Tibial nerve (tissue), 4 donors: ENCODE data around the gene KIF21B.

ENCODE experiments used
- CTCF ChIP-seq, 5 experiments: fragments of 200-600 bp in 3 of 5; fragments of 450-650 bp in 2 of 5; sonication (generic) in 3 of 5; IDR thresholded peaks; one replicate each; pipeline ENCODE4 v1.5.1; 2016 to 2019; ENCODE audit warnings: antibody characterized with exemption in 5 of 5, mild to moderate bottlenecking in 3 of 5, moderate library complexity in 2 of 5
- EP300 ChIP-seq, 2 donors: sonication (generic); formaldehyde crosslinking; IDR thresholded peaks; one replicate each; pipeline ENCODE4 v1.6.1; 2017; ENCODE audit warnings: antibody characterized with exemption in 2 of 2, mild to moderate bottlenecking in 1 of 2
- POLR2A ChIP-seq, 2 donors: fragments of 450-650 bp; IDR thresholded peaks; one replicate each; pipeline ENCODE4 v1.6.1; 2017; ENCODE audit warnings: antibody characterized with exemption in 2 of 2, mild to moderate bottlenecking in 2 of 2, moderate library complexity in 2 of 2

DNA sequence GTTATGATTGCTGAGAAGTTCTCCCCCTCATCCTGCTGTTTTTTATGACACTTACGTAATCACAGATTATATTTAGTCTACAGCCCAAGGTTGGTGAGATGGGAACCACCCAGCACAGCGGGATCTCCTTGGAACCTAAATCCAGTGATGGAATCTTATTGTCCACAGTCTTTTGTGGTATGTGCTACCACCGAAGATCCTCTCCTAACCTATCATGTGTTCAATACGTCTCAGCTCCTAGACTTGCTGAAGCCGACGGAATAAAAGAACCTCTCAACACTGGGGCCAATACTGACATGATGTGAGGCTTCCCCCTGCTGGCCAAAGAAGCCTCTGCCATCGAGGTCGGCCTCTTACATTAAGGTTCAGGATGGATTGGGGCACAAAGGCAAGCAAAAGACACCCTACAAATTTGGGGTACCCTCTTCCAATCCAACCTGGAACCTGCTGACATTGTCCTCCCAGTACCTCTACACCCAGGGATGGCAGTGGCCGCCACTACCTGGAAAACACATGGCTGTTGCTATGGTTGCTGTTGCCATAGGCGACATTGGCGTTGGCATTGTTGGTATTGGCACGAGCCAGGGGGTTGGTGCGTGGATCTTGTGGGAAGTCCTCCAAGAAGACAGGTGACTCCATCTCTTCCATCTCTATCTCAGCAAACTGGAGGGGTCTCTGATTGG is 19.4 kb upstream of the KIF21B start:
- TF ChIP-seq POLR2A (IDR thresholded peaks at IDR 0.05) (no peak), CTCF (IDR thresholded peaks at IDR 0.05) (peak; percentile 72 to 86 (median 76)), EP300 (IDR thresholded peaks at IDR 0.05) (no peak)
